Astrocyte of the cerebellum (primary cell): ENCODE results near the gene QRFP.

Source experiments
- DNase-seq: peaks from one replicate; pipeline ENCODE4 v3.0.0-alpha.2; 2011; ENCODE audit warnings: low read depth
- H3K4me3 ChIP-seq: 2 replicates; pipeline ENCODE4 v1.5.1; 2011; ENCODE audit warnings: mild to moderate bottlenecking, low read depth, low read length, moderate library complexity
- CTCF ChIP-seq: IDR thresholded peaks from 2 replicates; pipeline ENCODE4 v1.5.1; 2012; ENCODE audit warnings: low read length, low read depth, moderate library complexity, mild to moderate bottlenecking; ENCODE audit errors: missing control alignments
- in situ Hi-C: cut with HindIII; loops from 2 replicates; pipeline ENCODE4 v1.10.0; 2017; ENCODE audit warnings: low sequenced_read_pairs

The QRFP gene

GRCh38 chr9:130929571-130930038 is 33.0 kb upstream of the QRFP start:
- no peak for DNase-seq
- TF ChIP-seq CTCF = no peak
- in situ Hi-C loops = no loop called here
- H3K4me3 ChIP-seq = no peak overlapping the region

- peak; percentile 39 for DNase-seq
- in situ Hi-C loops = no loop called here
- H3K4me3 ChIP-seq = no peak overlapping the region
- no peak for TF ChIP-seq CTCF
These were observed 31.6 kb upstream of the QRFP start for GRCh38 chr9:130927995-130928900.

- no peak for TF ChIP-seq CTCF
- in situ Hi-C loops = no loop called here
- no peak for DNase-seq
These were observed 30.7 kb upstream of the QRFP start for GRCh38 chr9:130927338-130927737.

GRCh38 chr9:130925050-130925678 is 28.6 kb upstream of the QRFP start:
- H3K4me3 ChIP-seq = no peak overlapping the region
- in situ Hi-C loops = no loop called here
- TF ChIP-seq CTCF = no peak
- no peak for DNase-seq

More at GRCh38 chr9:130927338-130927737, 30.7 kb upstream of the QRFP start:
- no peak overlapping the region for H3K4me3 ChIP-seq

- no peak for DNase-seq
- in situ Hi-C loops = no loop called here
- H3K4me3 ChIP-seq = no peak overlapping the region
- TF ChIP-seq CTCF = no peak
These were observed 27.8 kb upstream of the QRFP start for GRCh38 chr9:130924448-130924788.

- no peak for DNase-seq
- in situ Hi-C loops = no loop called here
- TF ChIP-seq CTCF = no peak
- no peak overlapping the region for H3K4me3 ChIP-seq
These were observed 27.2 kb upstream of the QRFP start for GRCh38 chr9:130923611-130924447.
